Measurements from ENCODE around the gene SESTD1. TPM values are rescaled to one million over a fixed set of nuclear protein-coding genes. Genes with fewer than 3 reads are reported as not detected.

Gene SESTD1, protein sequence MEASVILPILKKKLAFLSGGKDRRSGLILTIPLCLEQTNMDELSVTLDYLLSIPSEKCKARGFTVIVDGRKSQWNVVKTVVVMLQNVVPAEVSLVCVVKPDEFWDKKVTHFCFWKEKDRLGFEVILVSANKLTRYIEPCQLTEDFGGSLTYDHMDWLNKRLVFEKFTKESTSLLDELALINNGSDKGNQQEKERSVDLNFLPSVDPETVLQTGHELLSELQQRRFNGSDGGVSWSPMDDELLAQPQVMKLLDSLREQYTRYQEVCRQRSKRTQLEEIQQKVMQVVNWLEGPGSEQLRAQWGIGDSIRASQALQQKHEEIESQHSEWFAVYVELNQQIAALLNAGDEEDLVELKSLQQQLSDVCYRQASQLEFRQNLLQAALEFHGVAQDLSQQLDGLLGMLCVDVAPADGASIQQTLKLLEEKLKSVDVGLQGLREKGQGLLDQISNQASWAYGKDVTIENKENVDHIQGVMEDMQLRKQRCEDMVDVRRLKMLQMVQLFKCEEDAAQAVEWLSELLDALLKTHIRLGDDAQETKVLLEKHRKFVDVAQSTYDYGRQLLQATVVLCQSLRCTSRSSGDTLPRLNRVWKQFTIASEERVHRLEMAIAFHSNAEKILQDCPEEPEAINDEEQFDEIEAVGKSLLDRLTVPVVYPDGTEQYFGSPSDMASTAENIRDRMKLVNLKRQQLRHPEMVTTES
- 1 to 10 TPM; 2.6 to 2.8 TPM for total RNA-seq

DNA sequence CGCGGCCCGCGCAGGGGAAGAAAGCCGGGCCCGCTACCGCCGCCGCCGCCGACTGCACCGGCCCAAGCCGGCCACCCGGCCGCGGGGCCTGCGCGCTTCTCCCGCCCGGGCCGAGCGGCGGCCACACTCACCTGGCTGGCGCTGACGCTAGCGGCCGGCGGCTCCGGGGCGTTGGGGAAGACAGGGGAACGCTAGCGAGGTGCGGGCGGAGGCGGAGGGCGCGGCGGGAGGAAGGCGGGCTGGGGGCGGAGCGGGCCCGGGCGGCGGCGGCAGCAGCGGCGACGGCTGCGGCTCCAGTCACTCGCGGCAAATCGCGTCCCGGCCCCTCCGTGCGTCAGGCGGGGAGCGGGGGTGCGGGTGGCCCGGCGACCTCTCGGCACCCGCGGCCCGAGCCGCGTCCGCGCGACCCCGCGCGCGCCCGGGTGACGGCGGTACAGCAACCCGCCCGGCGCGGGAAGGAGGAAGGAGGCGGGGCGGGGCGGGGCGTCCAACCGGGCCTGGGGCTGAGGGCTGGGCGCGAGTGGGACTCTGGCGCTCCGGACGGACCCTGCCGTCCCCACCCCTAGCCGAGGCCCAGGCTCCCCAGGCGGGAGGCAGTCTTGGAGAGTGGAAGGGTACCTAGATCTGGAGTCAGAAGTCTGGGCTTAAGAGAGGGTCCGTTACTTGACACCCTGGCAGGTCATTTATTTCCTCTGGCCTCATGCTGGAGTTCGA is at the start of gene SESTD1:
SESTD1 (minus strand) TSS at position 465 of the 714 bp plus-strand sequence. CDS start 72,991 bp downstream, outside the sequence.
- ChIA-PET CTCF (no interaction called here), POLR2A (no interaction called here)

- POLR2A ChIA-PET, result no interaction called here
- CTCF ChIA-PET, result no interaction called here
These were observed 48.4 kb upstream of the SESTD1 start for GRCh38 chr2:179313057-179313456.

- ChIA-PET POLR2A (no interaction called here), CTCF (no interaction called here)
These were observed 46.5 kb upstream of the SESTD1 start for GRCh38 chr2:179311101-179311500.

DNA sequence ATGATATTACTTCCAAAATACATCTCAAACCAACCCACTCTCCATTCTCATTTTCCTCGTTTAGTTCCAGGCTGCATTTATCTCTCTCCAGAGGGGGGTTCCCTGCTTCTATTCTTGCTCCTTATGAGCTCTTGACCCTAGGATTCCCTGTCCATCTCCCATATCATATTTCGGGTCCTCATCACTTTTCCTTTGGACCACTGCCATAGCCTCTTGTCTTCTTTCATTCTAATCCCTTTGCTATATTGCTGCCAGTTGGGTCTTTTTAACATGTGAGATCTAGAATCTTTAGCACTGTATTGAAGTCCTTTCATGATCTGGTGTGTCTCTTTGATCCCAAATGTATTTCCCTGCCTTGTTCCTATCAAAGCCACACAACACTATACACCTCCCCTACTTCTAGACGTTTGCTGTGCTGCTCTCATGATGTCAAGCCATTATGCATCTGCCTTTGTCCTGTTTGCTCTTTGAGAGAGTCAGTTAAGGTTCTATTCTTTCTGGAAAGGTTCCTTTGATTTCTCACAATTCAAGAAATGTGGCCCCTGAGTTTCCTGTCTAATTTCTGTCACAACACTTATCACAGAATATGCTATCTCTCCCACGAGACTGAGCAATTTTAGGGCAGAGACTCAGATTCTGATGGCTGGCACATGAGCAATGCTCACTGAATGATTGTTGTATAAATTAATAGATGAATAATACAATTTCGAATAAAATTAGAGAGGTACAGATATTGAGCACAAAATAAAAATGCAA is 43.2 kb upstream of the SESTD1 start:
- CTCF ChIA-PET, result no interaction called here
- POLR2A ChIA-PET, result no interaction called here

DNA sequence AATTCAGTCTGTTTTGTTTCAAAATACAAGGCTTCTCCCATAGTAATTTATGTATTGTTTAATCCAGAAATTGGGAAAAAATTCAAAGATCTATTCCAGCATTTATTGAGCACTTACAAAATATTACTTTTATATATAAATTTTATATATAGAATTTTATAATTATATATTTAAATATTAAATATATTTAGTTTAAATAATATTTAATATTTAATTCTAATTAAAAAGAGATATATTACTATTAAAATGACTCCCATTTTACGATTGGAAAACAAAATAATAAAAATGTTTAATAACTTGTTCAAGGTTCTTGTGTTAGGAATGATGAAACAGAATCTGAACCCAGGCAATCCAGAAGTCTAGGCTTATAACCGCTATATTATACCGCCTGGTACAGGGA is 40.5 kb upstream of the SESTD1 start:
- ChIA-PET CTCF (no interaction called here), POLR2A (no interaction called here)

DNA sequence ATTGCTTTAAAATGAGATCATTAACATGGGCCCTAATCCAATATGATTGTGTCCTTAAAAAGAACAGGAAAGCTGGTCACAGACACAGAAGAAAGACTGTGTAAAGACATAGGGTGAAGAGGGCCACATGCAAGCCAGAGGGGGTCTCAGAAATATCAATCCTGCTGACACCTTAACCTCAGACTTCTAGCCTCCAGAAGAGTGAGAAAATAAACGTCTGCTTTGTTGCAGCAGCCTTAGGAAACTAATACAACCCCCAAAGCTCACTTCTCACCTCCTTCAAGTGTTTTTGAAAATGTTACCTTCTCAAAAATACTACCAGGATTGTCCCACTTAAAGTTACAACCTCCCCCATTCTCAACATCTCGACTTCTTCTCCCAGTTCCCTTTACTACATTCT is 39.8 kb upstream of the SESTD1 start:
- CTCF ChIA-PET, result no interaction called here
- POLR2A ChIA-PET, result no interaction called here

GRCh38 chr2:179302764-179303571 is 38.3 kb upstream of the SESTD1 start:
- ChIA-PET POLR2A (no interaction called here), CTCF (no interaction called here)

DNA sequence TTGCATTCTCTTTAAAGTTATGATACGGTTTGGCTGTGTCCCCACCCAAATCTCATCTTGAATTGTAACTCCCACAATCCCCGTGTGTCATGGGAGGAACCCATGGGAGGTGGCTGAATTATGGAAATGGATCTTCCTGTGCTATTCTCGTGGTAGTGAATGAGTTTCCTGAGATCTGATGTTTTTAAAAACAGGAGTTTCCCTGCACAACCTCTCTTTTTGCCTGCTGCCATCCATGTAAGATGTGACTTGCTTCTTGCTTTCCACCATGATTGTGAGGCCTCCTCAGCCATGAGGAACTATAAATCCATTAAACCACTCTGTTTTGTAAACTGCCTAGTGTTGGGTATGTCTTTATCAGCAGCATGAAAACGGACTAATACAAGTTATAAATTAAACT is 37.5 kb upstream of the SESTD1 start:
- ChIA-PET CTCF (interaction anchor here (0.6 kb wide), 1 partner anchor 72 kb away, joined by 3 read pairs; no protein-coding TSS in a partner anchor), POLR2A (no interaction called here)

GRCh38 chr2:179298666-179299065 is 34.0 kb upstream of the SESTD1 start:
- POLR2A ChIA-PET, result interaction anchor here (0.6 kb wide), 1 partner anchor 30 kb away, joined by 6 read pairs; no protein-coding TSS in a partner anchor

DNA sequence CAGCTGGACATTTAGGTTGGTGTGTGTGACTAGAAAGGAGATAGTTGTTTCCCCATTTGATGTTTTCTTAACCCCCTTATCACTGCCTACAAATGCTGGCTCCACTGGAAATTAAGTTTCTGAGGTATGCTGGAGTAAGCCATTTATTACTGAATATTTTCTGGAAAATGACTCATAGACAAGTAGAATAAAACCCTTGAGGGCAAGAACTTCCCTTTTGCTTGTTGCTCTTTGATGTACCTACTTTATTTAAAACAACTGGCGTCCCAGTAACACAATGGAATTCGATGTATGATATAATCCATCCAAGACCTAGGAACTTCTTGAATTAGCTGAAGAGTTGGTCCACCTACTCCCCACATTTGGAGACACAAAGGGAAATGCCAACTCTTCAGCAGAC is 33.3 kb upstream of the SESTD1 start:
- ChIA-PET POLR2A (no interaction called here), CTCF (no interaction called here)

More at GRCh38 chr2:179298666-179299065, 34.0 kb upstream of the SESTD1 start:
- CTCF ChIA-PET, result no interaction called here

DNA sequence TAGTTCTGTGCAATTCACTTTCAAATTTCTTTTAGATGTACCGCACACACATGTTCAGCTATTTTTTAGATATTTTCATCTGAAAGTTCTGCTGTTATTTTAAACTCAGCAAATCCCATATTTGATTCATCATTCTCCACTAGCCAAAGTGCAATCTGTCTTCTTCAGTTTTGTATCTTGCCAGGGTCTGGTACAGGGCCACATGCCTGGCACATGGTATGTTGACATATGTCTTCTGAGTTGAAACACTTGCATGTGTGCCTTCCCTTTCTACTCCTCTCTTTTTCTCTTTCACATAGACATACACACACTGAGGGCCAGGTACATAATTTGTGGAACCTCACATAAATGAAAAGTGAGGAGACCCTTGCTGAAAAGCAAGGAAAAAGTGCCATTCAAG is 25.7 kb upstream of the SESTD1 start:
- CTCF ChIA-PET, result no interaction called here
- POLR2A ChIA-PET, result no interaction called here

- ChIA-PET CTCF (no interaction called here), POLR2A (no interaction called here)
These were observed 20.4 kb upstream of the SESTD1 start for GRCh38 chr2:179285060-179285459.

- ChIA-PET POLR2A (no interaction called here), CTCF (no interaction called here)
These were observed 13.0 kb upstream of the SESTD1 start for GRCh38 chr2:179277429-179278196.

- POLR2A ChIA-PET, result no interaction called here
- CTCF ChIA-PET, result no interaction called here
These were observed 10.8 kb upstream of the SESTD1 start for GRCh38 chr2:179275253-179276012.

- ChIA-PET POLR2A (no interaction called here), CTCF (no interaction called here)
These were observed 10.1 kb upstream of the SESTD1 start for GRCh38 chr2:179274749-179275148.

- CTCF ChIA-PET, result no interaction called here
- POLR2A ChIA-PET, result no interaction called here
These were observed 8.9 kb upstream of the SESTD1 start for GRCh38 chr2:179273461-179273962.

DNA sequence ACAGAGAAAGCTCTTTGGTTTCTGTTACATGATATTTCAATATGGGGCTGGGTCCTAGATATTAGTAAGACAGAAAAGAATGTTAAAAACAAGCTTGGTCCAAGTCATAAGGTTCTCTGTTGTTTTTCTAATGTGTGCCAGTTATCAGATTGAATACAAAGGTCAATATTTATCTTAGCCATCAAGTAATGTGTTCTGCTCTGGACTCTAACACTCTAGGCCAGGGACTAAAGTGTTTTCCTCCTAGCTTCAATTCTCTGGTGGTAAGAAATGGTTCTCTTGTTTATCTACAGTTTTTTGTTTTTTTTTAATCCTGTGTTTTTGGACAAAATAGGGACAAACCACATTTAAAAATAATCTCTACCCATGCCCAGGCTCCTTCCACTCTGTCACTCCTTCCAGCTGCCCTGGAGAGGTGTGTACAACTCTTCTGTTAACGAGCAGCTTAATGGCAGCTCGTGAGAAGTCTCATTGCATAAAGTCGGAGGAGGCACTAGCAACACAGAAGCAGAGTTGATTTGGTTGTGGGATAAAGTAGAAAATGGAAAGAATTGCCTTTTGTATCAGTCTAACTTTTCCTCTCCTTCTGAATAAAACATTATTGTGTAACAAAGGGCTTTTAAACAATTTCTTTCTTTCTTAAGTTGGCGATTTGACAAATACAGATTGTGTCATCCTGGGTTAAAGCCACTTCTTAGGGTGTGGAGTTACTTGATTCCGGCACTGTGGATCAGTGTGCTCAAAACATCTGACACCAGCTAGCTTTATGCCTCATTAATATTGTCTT is 8.0 kb upstream of the SESTD1 start:
- POLR2A ChIA-PET, result no interaction called here
- CTCF ChIA-PET, result no interaction called here

Data from activated CD8-positive, alpha-beta memory T cell treated with anti-CD3 and anti-CD28 coated beads for 36 hours (primary cell).